Activated B cell treated with CpG ODN at 0.5 μM for 24 hours (primary cell): ENCODE data around the gene FAM199X. TPM values are rescaled to one million over a fixed set of nuclear protein-coding genes. Genes with fewer than 3 reads are reported as not detected.

Experiments used
- ATAC-seq: fragments of 200-7000 bp; cut with Tn5 transposase; one replicate; pipeline ENCODE4 v1.10.0; 2021; ENCODE audit warnings: low read depth, mild to moderate bottlenecking, moderate library complexity
- CTCF ChIA-PET: fragments of 350-600 bp; sonication (Branson Sonifier 250); formaldehyde crosslinking; loops from one replicate; lab custom pipeline; 2021; ENCODE audit warnings: antibody characterized with exemption; lab: Charles Lee
- POLR2A ChIA-PET: fragments of 350-600 bp; sonication (Branson Sonifier 250); formaldehyde crosslinking; loops from one replicate; lab custom pipeline; 2021; ENCODE audit warnings: antibody characterized with exemption; lab: Charles Lee
- DNase-seq: peaks from one replicate; pipeline ENCODE4 v3.0.0; 2022
- H3K27ac Mint-ChIP-seq: one replicate; pipeline ENCODE4 v1.8.0; 2020; ENCODE audit warnings: mixed read lengths
- H3K27me3 Mint-ChIP-seq: one replicate; pipeline ENCODE4 v1.8.0; 2021; ENCODE audit warnings: mixed read lengths
- H3K36me3 Mint-ChIP-seq: one replicate; pipeline ENCODE4 v1.8.0; 2021; ENCODE audit warnings: low read depth, mixed read lengths
- H3K4me1 Mint-ChIP-seq: one replicate; pipeline ENCODE4 v1.8.0; 2021; ENCODE audit warnings: mixed read lengths
- H3K4me3 Mint-ChIP-seq: one replicate; pipeline ENCODE4 v1.8.0; 2020; ENCODE audit warnings: mild to moderate bottlenecking, mixed read lengths
- H3K9me3 Mint-ChIP-seq: one replicate; pipeline ENCODE4 v1.8.0; 2020; ENCODE audit warnings: mixed read lengths
- intact Hi-C: fragments of 100-400 bp; cut with micrococcal nuclease; formaldehyde crosslinking; loops from one replicate; pipeline ENCODE4 v1.15.1; 2024
- total RNA-seq: library from RNA; stranded (reverse); gene quantifications from 2 replicates; pipeline ENCODE4 v1.2.3, GENCODE V29; 2022
- TF ChIP-seq, protein P1 (sequence below): fragments of 200-600 bp; IDR thresholded peaks from one replicate; pipeline ENCODE4 v1.8.0; 2022; ENCODE audit warnings: antibody characterized with exemption, mild to moderate bottlenecking

The FAM199X gene
- total RNA-seq, 1 donor from 2014 or later: 14.3 TPM

DNA sequence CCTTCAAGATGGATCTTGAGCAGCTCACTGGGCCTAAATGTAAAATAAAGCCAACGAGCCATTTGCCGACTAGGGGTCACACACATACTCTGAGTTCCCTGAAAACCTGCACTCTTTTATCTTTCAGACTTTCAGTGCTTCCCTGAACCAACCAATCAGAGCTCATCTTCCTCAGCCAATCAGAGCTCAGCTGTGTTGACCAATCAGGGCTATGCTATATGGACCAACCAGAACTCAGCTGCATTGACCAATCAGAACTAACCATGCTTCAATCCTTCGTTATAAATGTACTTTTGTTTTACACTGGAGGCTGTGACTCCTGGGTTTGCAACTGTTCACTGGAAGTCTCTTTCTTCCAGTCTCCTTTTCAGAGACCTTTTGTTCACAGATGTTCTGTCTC, 28.8 kb upstream of the FAM199X start:
- intact Hi-C loops: loop anchor here (5.0 to 10.0 kb wide), 2 partner anchors 220 to 603 kb away; no protein-coding TSS in a partner anchor
- ChIA-PET POLR2A (interaction anchor here (0.5 to 0.6 kb wide), 2 partner anchors 13 to 14 kb away, joined by 3 to 5 read pairs; no protein-coding TSS in a partner anchor), CTCF (interaction anchor here (2.0 to 3.4 kb wide), 4 partner anchors 25 to 292 kb away, joined by 5 to 26 read pairs (median 14); partner anchors contain the start of gene ZCCHC18)
- no peak for ATAC-seq
- Mint-ChIP-seq H3K4me3 (no peak overlapping the region), H3K27me3 (no peaks in the 10 kb centered on the region), H3K9me3 (no peaks in the 10 kb centered on the region), H3K4me1 (peaks cover 19% of the 10 kb centered on the region), H3K36me3 (peaks cover 7% of the 10 kb centered on the region), H3K27ac (no peak overlapping the region)
- TF ChIP-seq, protein P1, sequence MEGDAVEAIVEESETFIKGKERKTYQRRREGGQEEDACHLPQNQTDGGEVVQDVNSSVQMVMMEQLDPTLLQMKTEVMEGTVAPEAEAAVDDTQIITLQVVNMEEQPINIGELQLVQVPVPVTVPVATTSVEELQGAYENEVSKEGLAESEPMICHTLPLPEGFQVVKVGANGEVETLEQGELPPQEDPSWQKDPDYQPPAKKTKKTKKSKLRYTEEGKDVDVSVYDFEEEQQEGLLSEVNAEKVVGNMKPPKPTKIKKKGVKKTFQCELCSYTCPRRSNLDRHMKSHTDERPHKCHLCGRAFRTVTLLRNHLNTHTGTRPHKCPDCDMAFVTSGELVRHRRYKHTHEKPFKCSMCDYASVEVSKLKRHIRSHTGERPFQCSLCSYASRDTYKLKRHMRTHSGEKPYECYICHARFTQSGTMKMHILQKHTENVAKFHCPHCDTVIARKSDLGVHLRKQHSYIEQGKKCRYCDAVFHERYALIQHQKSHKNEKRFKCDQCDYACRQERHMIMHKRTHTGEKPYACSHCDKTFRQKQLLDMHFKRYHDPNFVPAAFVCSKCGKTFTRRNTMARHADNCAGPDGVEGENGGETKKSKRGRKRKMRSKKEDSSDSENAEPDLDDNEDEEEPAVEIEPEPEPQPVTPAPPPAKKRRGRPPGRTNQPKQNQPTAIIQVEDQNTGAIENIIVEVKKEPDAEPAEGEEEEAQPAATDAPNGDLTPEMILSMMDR: no peak
- DNase-seq: no peak

DNA sequence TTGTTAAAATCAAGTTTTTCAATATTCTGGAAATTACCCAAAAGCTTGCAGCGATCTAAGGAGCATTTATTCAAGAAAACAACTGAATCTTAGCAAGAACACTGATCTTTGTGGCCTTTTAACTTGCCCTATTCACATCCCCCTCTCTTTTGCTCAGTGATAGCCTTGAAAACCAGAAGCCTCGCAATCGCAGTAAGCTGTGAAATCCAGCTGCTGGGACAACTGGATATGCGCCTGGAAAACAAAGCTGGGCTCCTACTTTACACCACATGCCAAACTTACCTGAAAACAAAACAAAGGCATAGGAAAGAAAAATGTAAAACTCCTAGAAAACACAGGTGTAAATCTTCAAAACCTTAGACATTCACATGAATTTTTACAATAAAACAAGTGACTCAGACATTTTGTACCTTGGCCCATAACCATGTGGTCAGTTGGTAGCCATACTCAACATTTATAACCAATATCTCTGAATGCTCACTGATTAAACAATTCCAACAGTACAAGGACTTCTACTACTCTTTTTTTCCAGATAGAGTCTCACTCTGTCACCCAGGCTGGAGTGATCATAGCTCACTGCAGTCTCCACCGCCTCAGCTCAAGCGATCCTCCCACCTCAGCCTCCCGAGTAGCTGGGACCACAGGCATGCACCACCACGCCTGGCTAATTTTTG, 25.0 kb upstream of the FAM199X start:
- ATAC-seq (no peak), DNase-seq (no peak)
- intact Hi-C loops: no loop called here
- ChIA-PET POLR2A (no interaction called here), CTCF (interaction anchor here (0.9 to 1.4 kb wide), 2 partner anchors 15 to 18 kb away, joined by 3 read pairs; no protein-coding TSS in a partner anchor)
- Mint-ChIP-seq H3K9me3 (no peaks in the 10 kb centered on the region), H3K4me1 (peaks cover 23% of the 10 kb centered on the region), H3K27ac (no peak overlapping the region), H3K4me3 (no peak overlapping the region), H3K27me3 (no peaks in the 10 kb centered on the region), H3K36me3 (peaks cover 18% of the 10 kb centered on the region)
- TF ChIP-seq, protein P1: no peak

DNA sequence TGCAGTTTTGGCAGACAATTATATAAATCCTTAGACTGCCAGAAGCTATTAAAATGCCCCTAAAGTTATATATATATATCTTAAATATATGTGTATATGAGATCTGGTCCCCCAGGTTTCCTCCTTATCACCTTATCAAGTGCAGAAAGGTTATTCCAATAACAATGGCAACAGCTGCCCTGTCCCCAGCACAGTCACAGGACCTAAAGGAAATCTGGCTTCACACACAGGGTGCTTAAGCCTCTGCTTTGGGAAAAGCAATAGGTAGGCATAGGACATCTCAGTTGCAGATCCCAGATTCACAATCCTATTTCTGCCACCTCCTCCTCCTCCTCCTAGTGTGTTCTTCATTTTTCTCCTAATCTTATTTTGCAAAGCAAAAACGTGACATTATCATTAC, 15.2 kb upstream of the FAM199X start:
- Mint-ChIP-seq H3K4me3 (no peak overlapping the region), H3K27me3 (no peaks in the 10 kb centered on the region), H3K27ac (no peak overlapping the region), H3K4me1 (peaks cover 15% of the 10 kb centered on the region), H3K36me3 (peaks cover 11% of the 10 kb centered on the region), H3K9me3 (no peaks in the 10 kb centered on the region)
- no peak for ATAC-seq
- ChIA-PET POLR2A (no interaction called here), CTCF (no interaction called here)
- TF ChIP-seq, protein P1: no peak
- DNase-seq: no peak
- intact Hi-C loops: no loop called here

DNA sequence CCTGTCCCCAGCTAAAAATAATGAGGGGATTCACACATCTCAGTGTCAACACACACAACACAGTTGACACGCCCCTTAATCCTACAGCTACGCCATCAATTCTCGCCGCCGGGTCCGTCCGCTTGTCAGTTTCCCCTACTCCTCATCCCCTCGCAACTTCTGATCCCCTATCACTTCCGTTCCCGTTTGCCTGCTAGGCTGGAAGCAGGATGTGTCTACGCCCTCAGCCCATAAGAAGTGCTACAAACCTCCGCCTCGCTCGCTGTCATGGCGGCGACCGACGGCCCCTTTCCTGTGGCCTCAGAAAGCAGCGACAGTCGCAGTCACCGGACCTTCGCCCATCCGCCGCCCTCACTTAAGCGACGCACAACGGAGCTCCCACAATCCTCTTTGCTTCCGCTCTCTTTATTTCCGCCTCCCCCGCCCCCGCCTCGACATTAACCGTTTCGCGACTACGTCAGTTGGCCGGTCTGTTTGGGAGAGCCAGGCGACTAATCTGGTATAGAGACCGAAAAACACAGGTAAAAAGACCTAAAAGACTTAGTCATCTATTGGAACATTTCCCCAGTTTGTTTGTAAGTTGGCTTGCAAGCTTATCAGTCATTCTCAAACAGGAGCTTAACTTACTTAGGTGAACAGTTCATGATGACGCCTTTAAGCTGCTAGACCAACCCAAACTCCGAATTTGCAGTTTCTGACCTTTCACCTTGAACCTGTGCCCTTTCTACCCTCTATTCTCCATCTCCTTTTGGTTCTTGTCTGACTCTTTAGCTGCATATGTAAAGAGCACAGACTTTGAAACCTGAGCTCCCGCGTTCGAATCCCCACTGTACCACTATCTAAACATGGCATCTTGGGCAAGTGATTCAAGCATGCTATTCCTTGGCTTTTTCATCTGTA, 9.4 kb upstream of the FAM199X start, which contains the start of gene SLC25A53:
TSS of gene SLC25A53 (minus strand) at position 380 of the 900 bp plus-strand sequence. CDS start 51,752 bp downstream, outside the sequence.
- Mint-ChIP-seq H3K4me1 (peaks cover 12% of the 10 kb centered on the region), H3K9me3 (no peaks in the 10 kb centered on the region), H3K4me3 (peak within 1 kb of the TSS; percentile 100), H3K27me3 (no peaks in the 10 kb centered on the region), H3K27ac (peak within 1 kb of the TSS; percentile 100), H3K36me3 (peaks cover 8% of the 10 kb centered on the region)
- POLR2A ChIA-PET: interaction anchor here (0.6 to 2.1 kb wide), 10 partner anchors 9 to 693 kb away, joined by 3 to 75 read pairs (median 4); partner anchors contain the start of genes FAM199X, RAB9B and ZCCHC18
- TF ChIP-seq, protein P1: no peak
- CTCF ChIA-PET: interaction anchor here (1.3 to 1.6 kb wide), 3 partner anchors 9 to 44 kb away, joined by 4 to 8 read pairs (median 6); no protein-coding TSS in a partner anchor
- DNase-seq (peak; percentile 67), ATAC-seq (peak; percentile 89)
- intact Hi-C loops: loop anchor here (1.0 to 5.0 kb wide), 4 partner anchors 9 to 470 kb away; partner anchors contain the start of genes FAM199X and ZCCHC18
